ENCODE data around the gene TBX10. TPM values are rescaled to one million over a fixed set of nuclear protein-coding genes. Genes with fewer than 3 reads are reported as not detected.
A peak's percentile ranks its signal among the peaks of the same experiment; 100 is the strongest.

TBX10 gene
- total RNA-seq, 6 donors from 2014 or later = not detected

GRCh38 chr11:67612751-67613150 is 26.8 kb downstream of the TBX10 start:
- H3K4me3 ChIP-seq = no peak overlapping the region
- no peak for TF ChIP-seq POLR2AphosphoS5 (IDR thresholded peaks at IDR 0.05)
- no peak for TF ChIP-seq CTCF (IDR thresholded peaks at IDR 0.05)
- WGBS, 2 donors = 97% methylated on average over 8 of the region's 13 CpGs; no CpG with 5 or more reads in 1 of the 2 donors
- no peak overlapping the region for H3K27ac ChIP-seq
- H3K36me3 ChIP-seq = peaks cover 18 to 46% (median 39%) of the 10 kb centered on the region in 4 donors
- H3K4me1 ChIP-seq = peaks cover 15 to 31% (median 25%) of the 10 kb centered on the region in 4 donors
- no peaks in the 10 kb centered on the region for H3K27me3 ChIP-seq
- no peaks in the 10 kb centered on the region for H3K9me3 ChIP-seq
- DNase-seq (peak in 1 of 2 donors; percentile 75), ATAC-seq (ENCODE audit: low FRiP score in 2 of 2) (no peak)

GRCh38 chr11:67611704-67612587 is 27.6 kb downstream of the TBX10 start:
- ATAC-seq (ENCODE audit: low FRiP score in 2 of 2) (no peak), DNase-seq (peak in 1 of 2 donors; percentile 81)
- TF ChIP-seq CTCF (IDR thresholded peaks at IDR 0.05) (no peak), POLR2AphosphoS5 (IDR thresholded peaks at IDR 0.05) (no peak), EP300 (IDR thresholded peaks at IDR 0.05) (no peak), POLR2A (IDR thresholded peaks at IDR 0.05) (no peak)
- H3K27me3 ChIP-seq = no peaks in the 10 kb centered on the region
- H3K4me3 ChIP-seq = no peak overlapping the region
- H3K4me1 ChIP-seq = peaks cover 20 to 39% (median 32%) of the 10 kb centered on the region in 4 donors
- peaks cover 18 to 46% (median 39%) of the 10 kb centered on the region in 4 donors for H3K36me3 ChIP-seq
- H3K9me3 ChIP-seq = no peaks in the 10 kb centered on the region
- 92 to 95% methylated on average over 19 to 36 of the region's 37 CpGs for WGBS, 2 donors
- H3K27ac ChIP-seq = no peak overlapping the region

- Histone ChIP-seq H3K27me3 (no peaks in the 10 kb centered on the region), H3K4me3 (no peak overlapping the region), H3K9me3 (no peaks in the 10 kb centered on the region), H3K4me1 (peaks cover 22 to 43% (median 34%) of the 10 kb centered on the region in 4 donors), H3K36me3 (peaks cover 18 to 46% (median 39%) of the 10 kb centered on the region in 4 donors), H3K27ac (no peak overlapping the region)
- TF ChIP-seq CTCF (IDR thresholded peaks at IDR 0.05) (no peak), EP300 (IDR thresholded peaks at IDR 0.05) (no peak), POLR2A (IDR thresholded peaks at IDR 0.05) (no peak), POLR2AphosphoS5 (IDR thresholded peaks at IDR 0.05) (no peak)
- ATAC-seq (ENCODE audit: low FRiP score in 2 of 2) (no peak), DNase-seq (peak in 1 of 2 donors; percentile 65)
- WGBS, 2 donors = 92 to 93% methylated on average over 5 to 14 of the region's 14 CpGs
These were observed 28.4 kb downstream of the TBX10 start for GRCh38 chr11:67611165-67611564.

GRCh38 chr11:67610302-67610868 is 29.2 kb downstream of the TBX10 start:
- DNase-seq = peak in 1 of 2 donors; percentile 59

More at GRCh38 chr11:67610302-67610868, 29.2 kb downstream of the TBX10 start:
- Histone ChIP-seq H3K9me3 (no peaks in the 10 kb centered on the region), H3K36me3 (peaks cover 18 to 46% (median 39%) of the 10 kb centered on the region in 4 donors), H3K27ac (no peak overlapping the region), H3K4me3 (no peak overlapping the region), H3K27me3 (no peaks in the 10 kb centered on the region), H3K4me1 (peaks cover 24 to 40% (median 35%) of the 10 kb centered on the region in 4 donors)
- TF ChIP-seq POLR2A (IDR thresholded peaks at IDR 0.05) = no peak
- no peak for TF ChIP-seq CTCF (IDR thresholded peaks at IDR 0.05)
- TF ChIP-seq POLR2AphosphoS5 (IDR thresholded peaks at IDR 0.05) = no peak
- TF ChIP-seq EP300 (IDR thresholded peaks at IDR 0.05) = no peak
- 85 to 91% methylated on average over 4 to 15 of the region's 15 CpGs for WGBS, 2 donors
- no peak for ATAC-seq (ENCODE audit: low FRiP score in 2 of 2)

Data from upper lobe of left lung (tissue), 6 donors.